ENCODE results near the gene H2AZ2.
"Not testable (repeated sequence)": the region's sequence is repeated elsewhere in the genome, so short reads cannot be mapped to it uniquely, and the experiment has no call there.

The H2AZ2 gene

GRCh38 chr7:44870336-44870735, 22.4 kb upstream of the H2AZ2 start:
- not testable (repeated sequence) for DNase-seq

GRCh38 chr7:44867073-44867995, 19.4 kb upstream of the H2AZ2 start:
- DNase-seq, result no peak

DNA sequence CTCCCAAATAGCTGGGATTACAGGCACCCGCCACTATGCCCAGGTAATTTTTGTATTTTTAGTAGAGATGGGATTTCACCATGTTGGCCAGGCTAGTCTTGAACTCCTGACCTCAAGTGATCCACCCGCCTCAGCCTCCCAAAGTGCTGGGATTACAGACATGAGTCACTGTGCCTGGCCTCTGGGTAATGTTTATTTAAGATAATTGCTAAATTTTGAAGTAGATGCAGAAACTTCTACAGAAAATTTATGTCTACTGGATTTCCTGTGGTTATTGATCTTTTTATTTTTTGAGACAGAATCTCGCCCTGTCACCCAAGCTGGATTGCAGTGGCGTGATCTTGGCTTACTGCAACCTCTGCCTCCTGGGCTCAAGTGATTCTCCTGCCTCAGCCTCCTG, 14.1 kb upstream of the H2AZ2 start:
- DNase-seq, result not testable (repeated sequence)

- no peak for DNase-seq
Measured at GRCh38 chr7:44858161-44858560, 10.3 kb upstream of the H2AZ2 start.

DNA sequence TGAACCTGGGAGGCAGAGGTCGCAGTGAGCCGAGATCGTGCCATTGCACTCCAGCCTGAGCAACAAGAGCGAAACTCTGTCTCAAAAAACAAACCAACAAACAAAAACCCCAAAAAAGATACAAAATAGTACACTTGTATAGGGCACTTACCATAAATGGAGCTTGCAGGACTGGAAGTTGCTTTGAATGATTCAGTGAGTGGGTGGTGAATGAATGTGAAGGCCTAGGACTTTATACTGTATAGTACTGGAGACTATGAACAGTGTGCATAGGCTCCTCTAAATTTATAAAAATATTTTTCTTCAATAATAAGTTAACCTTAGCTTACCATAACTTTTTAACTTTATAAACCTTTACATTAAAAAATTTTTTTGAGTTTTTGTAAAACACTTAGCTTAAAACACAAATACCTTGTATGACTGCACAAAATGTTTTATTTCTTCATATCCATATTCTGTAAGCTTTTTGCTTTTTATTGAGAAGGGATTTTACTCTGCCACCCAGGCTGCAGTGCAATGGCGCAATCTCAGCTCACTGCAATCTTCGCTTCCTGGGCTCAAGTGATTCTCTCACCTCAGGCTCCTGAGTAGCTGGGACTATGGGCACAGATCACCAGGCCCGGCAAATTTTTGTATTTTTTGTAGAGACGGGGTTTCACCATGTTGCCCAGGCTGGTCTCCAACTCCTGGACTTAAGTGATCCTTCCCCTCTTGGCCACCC, 6.9 kb upstream of the H2AZ2 start:
- DNase-seq, result no peak

DNA sequence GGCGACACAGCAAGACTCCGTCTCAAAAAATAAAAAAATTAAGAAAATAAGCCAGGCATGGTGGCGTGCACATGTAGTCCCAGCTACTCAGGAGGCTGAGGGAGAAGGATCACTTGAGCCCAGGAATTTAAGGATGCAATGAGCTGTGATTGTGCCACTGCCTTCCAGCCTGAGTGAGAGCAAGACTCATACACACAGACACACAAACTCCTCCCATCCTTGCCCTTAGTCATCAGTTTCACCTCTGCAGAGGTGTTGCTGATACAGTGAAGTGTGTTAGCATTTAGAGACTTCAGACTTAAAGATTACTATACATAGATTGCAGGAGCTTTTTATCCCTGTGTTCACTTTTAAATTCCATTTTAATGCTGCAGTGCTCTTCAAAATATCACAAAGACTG, 5.5 kb upstream of the H2AZ2 start:
- DNase-seq, result no peak

DNA sequence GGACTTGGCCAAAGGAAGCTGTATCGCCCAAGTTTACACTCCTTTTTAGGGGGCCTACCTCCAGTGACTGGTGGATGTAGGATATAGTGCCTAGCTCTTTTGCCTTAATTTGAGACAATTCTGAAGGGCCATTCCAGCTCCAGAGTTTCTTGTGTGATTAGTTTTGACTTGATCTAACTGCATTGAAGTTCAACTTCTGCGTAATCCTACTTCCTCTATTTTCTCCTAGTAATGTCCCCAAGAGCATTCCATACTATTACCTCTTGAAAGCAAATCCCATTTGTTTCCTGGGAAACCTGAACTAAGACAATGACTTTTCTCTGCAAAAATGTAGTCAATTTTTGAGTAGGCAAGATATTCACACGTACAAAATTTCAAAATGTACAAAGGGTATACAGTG, 4.7 kb upstream of the H2AZ2 start:
- DNase-seq, result no peak

DNA sequence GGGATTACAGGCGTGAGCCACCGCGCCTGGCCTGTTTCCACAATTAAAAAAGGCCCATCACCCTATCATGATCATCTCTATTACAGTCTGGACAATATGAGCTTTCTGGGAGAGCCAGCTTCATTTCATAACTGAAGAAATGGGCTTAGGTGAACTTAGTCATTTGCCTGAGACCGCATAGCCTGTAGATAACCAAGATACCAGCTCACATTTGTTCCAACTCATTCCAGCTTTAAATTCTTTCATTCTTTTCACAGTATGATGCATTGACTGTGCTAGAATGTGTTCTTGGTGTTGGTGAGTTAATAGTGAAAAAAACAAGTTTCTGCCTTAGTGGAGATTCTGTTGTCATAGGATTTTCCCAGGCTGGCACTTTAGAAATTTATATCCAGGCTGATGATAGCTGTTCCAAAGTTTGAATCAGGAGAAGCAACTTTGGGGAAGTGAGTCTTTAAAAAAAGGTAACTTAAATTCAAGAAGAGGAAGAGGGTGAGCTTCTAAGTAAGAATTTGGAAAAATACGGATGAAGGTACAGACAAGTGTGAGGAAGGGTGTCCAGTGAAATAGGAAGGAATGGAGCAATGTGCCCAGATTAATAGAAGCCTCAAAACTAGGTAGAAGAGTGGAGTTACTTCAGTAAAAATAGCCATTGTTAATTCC, 2.1 kb upstream of the H2AZ2 start:
- no peak for DNase-seq

DNA sequence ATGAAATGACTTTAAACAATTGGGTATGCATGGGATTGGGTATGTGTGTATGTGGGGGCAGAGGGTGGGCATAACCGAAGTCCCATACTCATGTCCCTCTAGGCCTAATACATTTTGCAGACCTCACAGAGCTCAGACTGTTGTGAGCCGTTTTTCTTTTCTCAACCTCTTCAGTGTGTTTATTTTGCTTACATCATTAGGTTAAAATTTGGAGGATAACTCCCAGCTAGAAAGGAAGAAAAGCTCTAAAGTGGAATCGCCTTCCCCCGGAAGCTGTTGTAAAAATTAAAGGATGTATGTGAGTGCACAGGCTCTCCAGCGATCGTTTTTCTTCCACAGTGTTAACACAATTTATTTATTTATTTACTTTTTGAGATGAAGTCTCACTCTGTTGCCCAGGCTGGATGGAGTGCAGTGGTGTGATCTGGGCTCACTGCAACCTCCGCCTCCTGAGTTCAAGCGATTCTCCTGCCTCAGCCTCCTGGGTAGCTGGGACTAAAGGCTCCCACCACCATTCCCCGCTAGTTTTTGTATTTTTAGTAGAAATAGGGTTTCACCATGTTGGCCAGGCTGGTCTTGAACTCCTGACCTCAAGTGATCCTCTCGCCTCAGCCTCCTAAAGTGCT, 1.5 kb upstream of the H2AZ2 start:
- DNase-seq, result no peak

DNA sequence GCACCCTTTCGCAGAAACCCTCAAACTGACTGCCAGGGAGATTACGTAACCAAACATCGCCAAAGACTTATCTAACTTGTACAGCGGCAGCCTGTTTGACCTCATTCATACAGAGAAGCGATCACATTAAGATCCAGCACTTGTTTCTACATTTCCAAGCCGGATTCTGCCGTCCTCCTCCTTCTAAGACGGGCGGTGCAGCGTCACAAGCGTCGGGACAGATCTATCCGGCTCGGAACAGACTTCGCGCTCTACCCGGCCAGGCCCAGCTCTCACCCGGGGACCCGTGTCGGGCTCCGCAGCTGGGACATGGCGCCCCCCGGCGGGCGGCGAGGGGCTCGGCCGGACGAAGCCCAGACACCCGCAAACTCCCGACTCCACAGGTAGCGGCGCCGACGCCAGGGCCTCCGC, 373 bp downstream of the H2AZ2 start:
- peak; percentile 75 to 98 for DNase-seq

GRCh38 chr7:44846816-44847508, 925 bp downstream of the H2AZ2 start:
- no peak for DNase-seq

DNA sequence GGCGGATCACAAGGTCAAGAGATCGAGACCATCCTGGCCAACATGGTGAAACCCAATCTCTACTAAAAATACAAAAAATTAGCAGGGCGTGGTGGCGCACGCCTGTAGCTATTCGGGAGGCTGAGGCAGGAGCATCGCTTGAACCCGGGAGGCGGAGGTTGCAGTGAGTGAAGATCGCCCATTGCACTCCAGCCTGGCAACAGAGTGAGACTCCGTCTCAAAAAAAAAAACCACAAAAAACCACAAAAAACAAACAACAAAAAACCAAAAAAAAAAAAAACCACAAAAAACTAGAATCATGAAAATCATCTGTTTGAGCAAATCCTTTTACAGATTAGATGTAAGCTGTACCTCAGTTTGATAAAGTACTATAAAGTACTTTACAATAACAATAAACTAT, 1.5 kb downstream of the H2AZ2 start:
- not testable (repeated sequence) for DNase-seq

DNA sequence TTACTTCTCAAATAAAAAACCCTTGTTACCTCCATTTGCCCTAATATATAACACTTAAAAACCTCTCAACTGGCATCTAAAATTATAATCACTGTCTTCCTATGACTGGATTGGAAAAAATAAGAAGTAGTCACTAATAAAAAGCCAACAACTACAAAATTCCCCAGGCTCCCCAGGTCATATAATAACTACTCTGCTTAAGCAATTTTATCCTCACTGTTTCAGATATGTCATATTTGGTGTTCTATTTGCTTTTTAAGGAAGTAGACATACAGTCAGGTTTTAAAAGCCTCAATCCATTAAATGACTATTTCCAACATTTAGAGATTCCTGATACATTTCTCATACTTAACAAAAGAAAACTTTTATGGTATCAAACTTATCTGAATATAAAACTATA, 2.4 kb downstream of the H2AZ2 start:
- no peak for DNase-seq

GRCh38 chr7:44843440-44843839, 4.4 kb downstream of the H2AZ2 start:
- DNase-seq, result not testable (repeated sequence)

DNA sequence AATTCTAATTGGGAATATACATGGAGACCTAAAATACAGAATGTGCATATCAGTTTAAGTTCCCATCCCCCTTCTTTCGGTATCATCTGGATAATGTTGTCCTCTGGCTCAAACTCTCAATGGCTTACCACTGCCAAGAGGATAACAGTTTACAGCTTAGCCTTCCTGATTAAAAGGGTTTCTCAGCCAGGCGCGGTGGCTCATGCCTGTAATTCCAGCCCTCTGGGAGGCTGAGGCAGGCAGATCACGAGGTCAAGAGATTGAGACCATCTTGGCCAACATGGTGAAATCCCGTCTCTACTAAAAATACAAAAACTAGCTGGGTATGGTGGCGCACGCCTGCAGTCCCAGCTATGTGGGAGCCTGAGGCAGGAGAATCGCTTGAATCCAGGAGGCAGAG, 5.2 kb downstream of the H2AZ2 start:
- not testable (repeated sequence) for DNase-seq

- DNase-seq, result no peak
Measured at GRCh38 chr7:44838751-44839150, 9.1 kb downstream of the H2AZ2 start.

DNA sequence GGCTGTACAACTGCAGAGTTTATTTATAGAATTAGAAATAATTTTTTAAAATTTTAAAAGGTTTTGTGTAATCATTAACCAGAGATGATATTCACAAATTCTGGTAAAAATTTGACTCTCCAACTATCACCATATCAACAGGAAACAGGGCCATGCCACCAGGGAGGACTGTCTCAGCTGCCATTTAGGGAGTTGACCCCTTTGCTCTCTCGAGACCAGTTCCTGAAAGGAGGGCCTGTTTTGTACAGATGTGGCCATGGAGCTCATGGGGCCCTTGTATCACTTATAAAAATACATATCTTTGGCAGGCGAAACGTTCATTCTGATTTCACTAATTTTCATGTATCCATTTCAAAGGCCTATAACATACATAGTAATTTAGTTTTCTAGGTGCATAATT, 20.3 kb downstream of the H2AZ2 start:
- no peak for DNase-seq

- no peak for DNase-seq
Measured at GRCh38 chr7:44824894-44825526, 22.9 kb downstream of the H2AZ2 start.

- no peak for DNase-seq
Measured at GRCh38 chr7:44823255-44823781, 24.6 kb downstream of the H2AZ2 start.

- DNase-seq, result no peak
Measured at GRCh38 chr7:44819292-44819691, 28.6 kb downstream of the H2AZ2 start.

- no peak for DNase-seq
Measured at GRCh38 chr7:44814919-44815318, 33.0 kb downstream of the H2AZ2 start.

DNA sequence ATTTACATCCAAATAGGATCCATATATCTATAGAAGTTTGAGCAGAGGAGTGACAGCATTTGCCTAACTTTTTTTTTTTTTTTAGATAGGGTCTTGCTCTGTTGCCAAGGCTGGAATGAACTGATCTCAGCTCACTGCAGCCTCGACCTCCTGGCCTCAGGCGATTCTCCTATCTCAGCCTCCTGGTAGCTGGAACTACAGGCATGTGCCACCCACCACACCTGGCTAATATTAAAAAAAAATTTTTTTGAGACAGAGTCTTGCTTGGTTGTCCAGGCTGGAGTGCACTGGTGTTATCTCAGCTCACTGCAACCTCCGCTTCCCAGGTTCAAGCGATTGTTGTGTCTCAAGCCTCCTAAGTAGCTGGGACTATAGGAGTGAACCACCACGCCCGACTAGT, 36.3 kb downstream of the H2AZ2 start:
- DNase-seq, result no peak
